T-cell (primary cell): Measurements from ENCODE around the gene CFAP299. TPM values are rescaled to one million over a fixed set of nuclear protein-coding genes. Genes with fewer than 3 reads are reported as not detected.

ENCODE experiments used
- ATAC-seq, 4 experiments: fragments of 200-7000 bp in 3 of 4; fragments of 150-1000 bp in 1 of 4; cut with Tn5 transposase; replicated peaks in 1 of 4; 1 replicate in 3 of 4; 2 replicates in 1 of 4; pipeline ENCODE4 v1.10.0; 2021; ENCODE audit warnings: moderate library complexity in 3 of 4, mild to moderate bottlenecking in 2 of 4, moderate number of reproducible peaks in 1 of 4
- CTCF ChIA-PET, 2 donors: fragments of 300-600 bp; sonication (Branson Sonifier 250); formaldehyde crosslinking; loops; one replicate each; lab custom pipeline; 2022; ENCODE audit warnings: antibody characterized with exemption in 2 of 2; lab: Charles Lee
- POLR2A ChIA-PET, 2 donors: fragments of 300-600 bp; sonication (Branson Sonifier 250); formaldehyde crosslinking; loops; one replicate each; lab custom pipeline; 2022; ENCODE audit warnings: antibody characterized with exemption in 2 of 2; lab: Charles Lee
- DNase-seq, 35 experiments: peaks; one replicate each; pipeline versions ENCODE4 v3.0.0 to v3.0.0-alpha.2; 2013 to 2023
- H3K27ac ChIP-seq: one replicate; pipeline ENCODE4 v1.5.1; 2013; ENCODE audit warnings: low read length
- H3K27me3 ChIP-seq, 2 experiments: replicated peaks in 1 of 2; 1 replicate in 1 of 2; 2 replicates in 1 of 2; pipeline versions ENCODE4 v1.6.1 to v1.7.0; 2013; ENCODE audit warnings: low read length in 1 of 2, mixed read lengths in 1 of 2; ENCODE audit not compliant: control insufficient read depth in 2 of 2, insufficient read depth in 2 of 2; ENCODE audit errors: extremely low read depth in 1 of 2
- H3K36me3 ChIP-seq, 2 donors: 1 replicate in 1 of 2; 2 replicates in 1 of 2; pipeline versions ENCODE4 v1.6.1 to v1.7.0; 2013; ENCODE audit warnings: low read length in 1 of 2; ENCODE audit not compliant: control insufficient read depth in 2 of 2, insufficient read depth in 1 of 2; ENCODE audit errors: extremely low read depth in 1 of 2
- H3K4me1 ChIP-seq, 2 experiments: 1 replicate in 1 of 2; 2 replicates in 1 of 2; pipeline versions ENCODE4 v1.6.1 to v1.7.0; 2013; ENCODE audit warnings: low read length in 2 of 2, mixed read lengths in 1 of 2; ENCODE audit not compliant: insufficient read depth in 2 of 2, control insufficient read depth in 1 of 2; ENCODE audit errors: extremely low read depth in 1 of 2
- H3K4me3 ChIP-seq, 2 donors: 1 replicate in 1 of 2; 2 replicates in 1 of 2; pipeline versions ENCODE4 v1.5.1 to v1.7.0; 2013; ENCODE audit warnings: mild to moderate bottlenecking in 2 of 2, low read length in 1 of 2, moderate library complexity in 1 of 2; ENCODE audit not compliant: control insufficient read depth in 1 of 2; ENCODE audit errors: extremely low read depth in 1 of 2
- H3K9me3 ChIP-seq: 2 replicates; pipeline ENCODE4 v1.7.0; 2013
- H3K27ac Mint-ChIP-seq, 2 donors: one replicate each; pipeline ENCODE4 v1.8.0; 2020 to 2021; ENCODE audit warnings: mild to moderate bottlenecking in 2 of 2, mixed read lengths in 2 of 2
- H3K27me3 Mint-ChIP-seq, 2 donors: one replicate each; pipeline ENCODE4 v1.8.0; 2021 to 2022; ENCODE audit warnings: mixed read lengths in 2 of 2
- H3K36me3 Mint-ChIP-seq: one replicate; pipeline ENCODE4 v1.8.0; 2021; ENCODE audit warnings: mixed read lengths
- H3K4me1 Mint-ChIP-seq, 3 donors: one replicate each; pipeline ENCODE4 v1.8.0; 2020 to 2022; ENCODE audit warnings: mixed read lengths in 3 of 3, mild to moderate bottlenecking in 1 of 3
- H3K4me3 Mint-ChIP-seq, 3 donors: one replicate each; pipeline ENCODE4 v1.8.0; 2020 to 2022; ENCODE audit warnings: mild to moderate bottlenecking in 3 of 3, mixed read lengths in 3 of 3, moderate library complexity in 3 of 3
- H3K9me3 Mint-ChIP-seq, 3 donors: one replicate each; pipeline ENCODE4 v1.8.0; 2020 to 2022; ENCODE audit warnings: mixed read lengths in 3 of 3
- WGBS: methylation state at CpG from one replicate; pipeline ENCODE4 v1.1.5; 2013; ENCODE audit warnings: missing lambda C conversion rate; ENCODE audit not compliant: insufficient coverage; 5-methylcytosine and 5-hydroxymethylcytosine counted together
- total RNA-seq, 35 experiments: library from RNA in 6 of 35; stranded (reverse) in 6 of 35; fragments of 120-200 nt in 1 of 35; gene quantifications; one replicate each; pipeline versions ENCODE4 v1.2.1 to v1.2.4 and lab custom pipeline; 2013 to 2026

Gene CFAP299
- total RNA-seq, 5 donors from 2014 or later (not counting 1 experiment from before 2014, with no cell fraction given) = 0.35 TPM; not detected in 4

DNA sequence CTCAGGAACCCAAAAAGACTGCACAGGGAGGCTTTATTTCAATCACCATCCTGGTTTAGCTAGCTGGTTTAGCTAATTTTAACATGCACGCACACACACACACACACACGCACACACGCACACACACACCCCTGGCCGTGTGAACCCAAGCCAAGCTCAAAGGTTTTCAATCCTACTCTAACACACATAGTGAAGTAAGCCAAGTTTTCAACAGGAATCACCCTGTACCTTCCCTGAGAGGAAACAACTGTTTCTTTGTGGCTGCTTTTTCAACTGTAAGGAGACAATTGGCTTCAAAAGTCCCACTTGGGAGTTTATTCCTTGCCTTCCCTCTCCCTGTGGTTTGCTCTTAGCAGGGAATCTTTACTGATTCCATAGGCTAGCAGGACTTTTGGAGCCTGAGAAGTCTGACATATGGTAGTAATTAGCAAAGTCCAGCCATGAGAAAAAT, 596.1 kb downstream of the CFAP299 start:
- POLR2A ChIA-PET = interaction anchor here in 1 of 2 donors (0.6 kb wide), 2 partner anchors 13 to 584 kb away, joined by 3 read pairs; no protein-coding TSS in a partner anchor
- CTCF ChIA-PET = no interaction called here
- Histone ChIP-seq H3K9me3 (no peaks in the 10 kb centered on the region), H3K36me3 (no peaks in the 10 kb centered on the region), H3K4me1 (no peaks in the 10 kb centered on the region), H3K4me3 (no peak overlapping the region), H3K27ac (no peak overlapping the region), H3K27me3 (no peaks in the 10 kb centered on the region)
- Mint-ChIP-seq H3K9me3 (no peaks in the 10 kb centered on the region), H3K36me3 (no peaks in the 10 kb centered on the region), H3K27ac (no peak overlapping the region), H3K27me3 (peaks cover 0 to 4% of the 10 kb centered on the region in 2 donors), H3K4me3 (no peak overlapping the region), H3K4me1 (no peaks in the 10 kb centered on the region)
- ATAC-seq (no peak), DNase-seq (no peak)
- WGBS = 80% methylated on average over 2 of the region's 4 CpGs

DNA sequence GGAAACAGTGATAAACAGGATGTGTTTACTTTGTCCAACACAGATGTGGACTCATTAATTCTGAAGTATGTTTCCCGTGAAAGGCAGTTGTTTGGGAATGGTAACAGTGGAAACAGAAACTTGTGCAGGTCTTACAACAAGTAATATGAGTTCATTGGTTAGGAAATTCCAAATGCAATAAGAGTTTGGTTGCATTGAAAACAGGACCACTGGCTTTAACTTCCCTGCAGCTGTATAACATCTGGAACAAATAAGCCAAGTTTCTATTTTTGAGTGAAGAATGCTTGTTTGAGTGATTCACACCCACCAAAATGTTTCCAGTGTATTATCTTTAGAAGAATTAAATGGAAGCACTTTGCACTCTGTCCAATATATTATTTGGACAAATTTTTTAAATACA, 612.6 kb downstream of the CFAP299 start:
- Mint-ChIP-seq H3K4me3 (no peak overlapping the region), H3K4me1 (no peaks in the 10 kb centered on the region), H3K27ac (no peak overlapping the region), H3K36me3 (no peaks in the 10 kb centered on the region), H3K27me3 (peaks cover 0 to 8% of the 10 kb centered on the region in 2 donors), H3K9me3 (no peaks in the 10 kb centered on the region)
- H3K36me3 ChIP-seq = no peaks in the 10 kb centered on the region
- no peaks in the 10 kb centered on the region for H3K4me1 ChIP-seq
- POLR2A ChIA-PET = no interaction called here
- no peak for ATAC-seq
- 83% methylated on average over 1 of the region's 1 CpG for WGBS
- no peak overlapping the region for H3K27ac ChIP-seq
- H3K4me3 ChIP-seq = no peak overlapping the region
- DNase-seq = no peak
- H3K9me3 ChIP-seq = no peaks in the 10 kb centered on the region
- no peaks in the 10 kb centered on the region for H3K27me3 ChIP-seq
- CTCF ChIA-PET = no interaction called here

DNA sequence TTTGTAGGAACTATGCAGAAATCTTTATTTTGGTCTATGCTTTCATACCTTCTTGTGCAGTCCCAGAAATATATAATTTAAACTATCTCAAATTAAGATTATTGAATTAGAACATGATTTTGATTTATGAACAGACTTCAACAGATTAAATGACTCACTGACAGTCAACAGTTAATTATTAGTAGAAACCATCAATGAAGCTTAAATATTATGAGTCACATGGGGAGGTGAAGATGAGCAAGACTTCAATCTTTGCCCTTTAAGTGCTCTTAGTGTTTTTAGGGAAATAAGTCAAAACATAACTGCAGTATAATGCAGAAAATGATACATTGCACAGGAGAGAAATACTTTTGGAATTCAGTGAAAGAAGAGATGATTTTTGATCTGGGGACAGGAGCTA, 613.5 kb downstream of the CFAP299 start:
- Mint-ChIP-seq H3K36me3 (no peaks in the 10 kb centered on the region), H3K27ac (no peak overlapping the region), H3K4me3 (no peak overlapping the region), H3K4me1 (no peaks in the 10 kb centered on the region), H3K9me3 (no peaks in the 10 kb centered on the region), H3K27me3 (peaks cover 0 to 8% of the 10 kb centered on the region in 2 donors)
- no peaks in the 10 kb centered on the region for H3K36me3 ChIP-seq
- DNase-seq = no peak
- no peak overlapping the region for H3K27ac ChIP-seq
- no peak for ATAC-seq
- ChIA-PET CTCF (no interaction called here), POLR2A (no interaction called here)
- H3K9me3 ChIP-seq = no peaks in the 10 kb centered on the region
- no peak overlapping the region for H3K4me3 ChIP-seq
- H3K4me1 ChIP-seq = no peaks in the 10 kb centered on the region
- H3K27me3 ChIP-seq = no peaks in the 10 kb centered on the region

DNA sequence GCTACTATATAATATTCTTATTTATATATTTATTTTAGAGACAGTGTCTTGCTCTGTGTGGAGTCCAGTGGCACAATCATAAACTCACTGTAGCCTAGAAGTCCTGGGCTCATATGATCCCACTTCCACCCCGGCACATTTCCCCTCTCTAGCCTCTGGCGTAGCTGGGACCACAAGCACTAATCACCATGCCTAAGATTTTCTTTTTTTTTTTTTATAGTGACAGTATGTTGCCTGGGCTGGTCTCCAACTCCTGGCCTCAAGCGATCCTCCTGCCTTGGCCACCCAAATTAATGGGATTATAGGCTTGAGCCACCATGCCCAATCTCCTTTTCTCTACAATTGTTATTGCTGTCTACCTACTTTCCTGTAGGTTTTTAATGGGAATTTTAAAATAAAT, 620.9 kb downstream of the CFAP299 start:
- Mint-ChIP-seq H3K4me3 (no peak overlapping the region), H3K36me3 (no peaks in the 10 kb centered on the region), H3K27ac (no peak overlapping the region), H3K27me3 (no peaks in the 10 kb centered on the region), H3K4me1 (no peaks in the 10 kb centered on the region), H3K9me3 (no peaks in the 10 kb centered on the region)
- Histone ChIP-seq H3K27ac (no peak overlapping the region), H3K4me3 (no peak overlapping the region), H3K9me3 (no peaks in the 10 kb centered on the region), H3K36me3 (no peaks in the 10 kb centered on the region), H3K4me1 (no peaks in the 10 kb centered on the region), H3K27me3 (no peaks in the 10 kb centered on the region)
- CTCF ChIA-PET = interaction anchor here in 1 of 2 donors (0.7 kb wide), 1 partner anchor 452 kb away, joined by 3 read pairs; no protein-coding TSS in a partner anchor
- DNase-seq = no peak
- WGBS = no CpG with 5 or more reads among the region's 3 CpGs
- POLR2A ChIA-PET = no interaction called here
- no peak for ATAC-seq

DNA sequence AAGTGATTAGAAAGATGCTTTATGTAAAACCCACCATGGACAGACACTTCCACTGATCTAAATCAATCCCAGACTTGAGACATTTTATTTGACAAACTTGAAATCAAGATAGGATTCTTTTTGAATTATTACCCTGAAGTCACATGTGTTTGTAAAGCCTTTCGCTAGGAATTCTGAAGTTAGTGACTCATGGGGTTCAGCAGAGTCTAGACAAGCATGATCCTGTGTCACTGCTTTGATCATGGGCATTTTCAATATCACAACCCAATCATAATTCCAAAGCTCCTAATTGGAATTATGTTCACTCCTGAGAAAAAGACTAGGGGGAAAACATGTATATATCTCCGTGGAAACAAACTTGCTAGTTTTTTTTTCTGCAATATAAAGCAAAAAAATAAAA, 627.5 kb downstream of the CFAP299 start:
- no peaks in the 10 kb centered on the region for H3K27me3 ChIP-seq
- Mint-ChIP-seq H3K27ac (no peak overlapping the region), H3K4me1 (no peaks in the 10 kb centered on the region), H3K36me3 (no peaks in the 10 kb centered on the region), H3K27me3 (peaks cover 0 to 9% of the 10 kb centered on the region in 2 donors), H3K9me3 (no peaks in the 10 kb centered on the region), H3K4me3 (no peak overlapping the region)
- ChIA-PET POLR2A (no interaction called here), CTCF (interaction anchor here in 1 of 2 donors (0.6 kb wide), 1 partner anchor 615 kb away, joined by 3 read pairs; no protein-coding TSS in a partner anchor)
- ATAC-seq = no peak
- no peak overlapping the region for H3K4me3 ChIP-seq
- no peaks in the 10 kb centered on the region for H3K9me3 ChIP-seq
- no peaks in the 10 kb centered on the region for H3K4me1 ChIP-seq
- H3K36me3 ChIP-seq = no peaks in the 10 kb centered on the region
- DNase-seq = no peak
- no peak overlapping the region for H3K27ac ChIP-seq
- WGBS = no CpG with 5 or more reads among the region's 2 CpGs

DNA sequence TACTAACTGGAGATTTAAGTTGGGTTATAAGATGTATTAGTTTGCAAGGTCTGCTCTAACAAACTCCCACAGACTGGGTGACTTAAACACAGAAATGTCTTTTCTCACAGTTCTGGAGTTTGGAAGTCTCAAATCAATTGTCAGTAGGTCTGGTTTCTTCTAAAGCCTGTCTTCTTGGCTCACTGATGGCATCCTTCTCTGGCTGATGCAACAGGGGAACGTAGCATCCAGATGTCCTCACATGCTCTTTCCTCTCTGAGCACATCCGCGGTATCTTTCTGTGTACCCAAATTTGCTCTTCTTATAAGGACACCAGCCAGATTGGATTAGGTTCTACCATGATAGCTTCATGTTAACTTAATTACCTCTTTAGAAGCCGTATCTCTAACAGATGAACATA, 631.8 kb downstream of the CFAP299 start:
- H3K4me1 ChIP-seq = no peaks in the 10 kb centered on the region
- WGBS = 80% methylated on average over 4 of the region's 4 CpGs
- DNase-seq (no peak), ATAC-seq (no peak)
- no peak overlapping the region for H3K27ac ChIP-seq
- ChIA-PET POLR2A (no interaction called here), CTCF (no interaction called here)
- Mint-ChIP-seq H3K36me3 (no peaks in the 10 kb centered on the region), H3K4me1 (no peaks in the 10 kb centered on the region), H3K27ac (no peak overlapping the region), H3K27me3 (peaks cover 3 to 13% of the 10 kb centered on the region in 2 donors), H3K9me3 (peaks cover 0 to 3% (median 3%) of the 10 kb centered on the region in 3 donors), H3K4me3 (no peak overlapping the region)
- no peaks in the 10 kb centered on the region for H3K36me3 ChIP-seq
- H3K9me3 ChIP-seq = no peaks in the 10 kb centered on the region
- no peak overlapping the region for H3K4me3 ChIP-seq
- no peaks in the 10 kb centered on the region for H3K27me3 ChIP-seq

DNA sequence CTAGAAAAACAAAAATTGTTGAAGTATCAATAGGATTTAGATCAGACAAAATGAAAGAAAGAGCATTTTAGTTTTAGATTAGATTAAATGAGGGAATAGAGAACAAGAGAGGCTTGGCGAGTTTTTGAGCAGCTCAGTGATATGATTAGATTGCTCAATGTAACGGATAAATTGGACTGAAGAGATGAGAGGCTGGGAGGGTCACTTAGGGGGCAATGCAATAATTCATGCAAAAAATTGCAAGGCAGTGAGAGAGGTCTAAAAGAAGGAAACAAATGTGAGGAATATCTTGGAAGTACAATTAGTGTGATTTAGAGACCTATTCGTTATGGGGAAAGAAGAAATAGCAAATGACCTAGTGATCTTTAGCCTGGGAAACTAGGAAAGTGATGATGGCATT, 644.7 kb downstream of the CFAP299 start:
- Histone ChIP-seq H3K4me1 (no peaks in the 10 kb centered on the region), H3K27me3 (peaks cover 0 to 3% of the 10 kb centered on the region in 2 experiments), H3K27ac (no peak overlapping the region), H3K4me3 (no peak overlapping the region), H3K9me3 (no peaks in the 10 kb centered on the region), H3K36me3 (no peaks in the 10 kb centered on the region)
- no peak for DNase-seq
- Mint-ChIP-seq H3K27me3 (peaks cover 25 to 28% of the 10 kb centered on the region in 2 donors), H3K27ac (no peak overlapping the region), H3K9me3 (no peaks in the 10 kb centered on the region), H3K4me1 (no peaks in the 10 kb centered on the region), H3K36me3 (no peaks in the 10 kb centered on the region), H3K4me3 (no peak overlapping the region)
- ATAC-seq = no peak
- 57% methylated on average over 2 of the region's 3 CpGs for WGBS
- ChIA-PET CTCF (interaction anchor here in 1 of 2 donors (2.6 kb wide), 1 partner anchor 10 kb away, joined by 9 read pairs; no protein-coding TSS in a partner anchor), POLR2A (no interaction called here)
